ENCODE measurements around the gene CARD19. TPM values are rescaled to one million over a fixed set of nuclear protein-coding genes. Genes with fewer than 3 reads are reported as not detected.
A peak's percentile ranks its signal among the peaks of the same experiment; 100 is the strongest.
"Not testable (repeated sequence)": the region's sequence is repeated elsewhere in the genome, so short reads cannot be mapped to it uniquely, and the experiment has no call there.

Gene CARD19
- total RNA-seq, 2 donors from 2014 or later: 83.6 to 87.3 TPM

- ATAC-seq (replicated peaks): peak; percentile 65
- Mint-ChIP-seq H3K27ac (peak overlapping the region; percentile 92), H3K4me1 (peaks cover 29% of the 10 kb centered on the region), H3K36me3 (ENCODE audit: low read depth) (peaks cover 36% of the 10 kb centered on the region), H3K4me3 (peak overlapping the region; percentile 82)
- H3K9me3 Mint-ChIP-seq, H3K27me3 Mint-ChIP-seq: not testable (repeated sequence)
These were observed 50.7 kb downstream of the CARD19 start for GRCh38 chr9:93146696-93147095.

DNA sequence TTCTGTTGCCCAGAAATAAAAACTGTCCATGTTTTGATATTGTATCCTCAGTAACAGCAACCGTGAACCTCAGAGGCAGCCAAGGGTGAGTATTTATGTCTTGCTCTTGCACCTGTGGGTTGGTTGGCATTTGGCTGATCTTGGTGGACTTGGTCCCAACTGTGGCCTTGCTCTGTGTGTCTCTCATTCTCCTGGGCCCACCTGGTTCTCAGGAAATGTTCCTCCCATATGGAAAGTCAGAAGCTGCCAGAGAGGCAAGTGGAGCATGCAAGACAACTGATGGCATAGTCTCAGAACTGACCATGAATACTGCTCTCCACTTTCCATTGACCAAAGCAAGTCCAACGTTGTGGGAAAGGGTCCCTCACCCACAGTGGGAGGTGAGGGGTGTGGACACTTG, 51.6 kb downstream of the CARD19 start:
- Mint-ChIP-seq H3K4me3 (peak overlapping the region; percentile 82), H3K36me3 (ENCODE audit: low read depth) (peaks cover 36% of the 10 kb centered on the region), H3K9me3 (peaks cover 7% of the 10 kb centered on the region), H3K27me3 (no peaks in the 10 kb centered on the region), H3K27ac (peak overlapping the region; percentile 92), H3K4me1 (peaks cover 29% of the 10 kb centered on the region)
- ATAC-seq (replicated peaks): no peak

DNA sequence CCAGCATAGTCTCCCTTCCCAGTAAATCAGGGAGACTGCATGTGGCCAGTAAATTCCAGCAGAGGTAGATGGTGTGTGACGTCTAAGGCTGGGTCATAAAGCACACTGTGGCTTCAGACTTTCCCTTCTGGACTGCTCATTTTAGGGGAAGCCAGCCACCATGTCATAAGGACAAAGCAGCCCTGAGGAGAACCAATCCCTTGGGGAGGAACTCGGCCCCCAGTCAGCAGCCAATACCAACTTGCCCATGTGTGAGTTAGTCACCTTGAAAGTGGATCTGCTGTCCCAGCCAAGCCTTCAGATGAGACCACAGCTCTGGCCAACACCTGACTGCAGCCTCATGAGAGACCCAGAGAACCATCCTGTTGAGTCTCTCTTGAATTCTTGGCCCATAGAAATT, 52.7 kb downstream of the CARD19 start:
- ATAC-seq (replicated peaks): peak; percentile 72
- peaks cover 7% of the 10 kb centered on the region for H3K9me3 Mint-ChIP-seq
- H3K36me3 Mint-ChIP-seq (ENCODE audit: low read depth): peaks cover 36% of the 10 kb centered on the region
- H3K27ac Mint-ChIP-seq: peak overlapping the region; percentile 92
- H3K4me3 Mint-ChIP-seq: peak overlapping the region; percentile 82
- no peaks in the 10 kb centered on the region for H3K27me3 Mint-ChIP-seq
- H3K4me1 Mint-ChIP-seq: peaks cover 29% of the 10 kb centered on the region

- Mint-ChIP-seq H3K27ac (peak overlapping the region; percentile 92), H3K27me3 (no peaks in the 10 kb centered on the region), H3K4me3 (peak overlapping the region; percentile 82), H3K9me3 (peaks cover 7% of the 10 kb centered on the region), H3K4me1 (peaks cover 25% of the 10 kb centered on the region), H3K36me3 (ENCODE audit: low read depth) (peaks cover 36% of the 10 kb centered on the region)
- peak; percentile 47 for ATAC-seq (replicated peaks)
These were observed 53.3 kb downstream of the CARD19 start for GRCh38 chr9:93149361-93149760.

- Mint-ChIP-seq H3K27ac (no peak overlapping the region), H3K4me3 (no peak overlapping the region), H3K4me1 (peaks cover 30% of the 10 kb centered on the region), H3K9me3 (peaks cover 7% of the 10 kb centered on the region), H3K27me3 (no peaks in the 10 kb centered on the region), H3K36me3 (ENCODE audit: low read depth) (peaks cover 33% of the 10 kb centered on the region)
- ATAC-seq (replicated peaks): no peak
These were observed 55.2 kb downstream of the CARD19 start for GRCh38 chr9:93151097-93151784.

DNA sequence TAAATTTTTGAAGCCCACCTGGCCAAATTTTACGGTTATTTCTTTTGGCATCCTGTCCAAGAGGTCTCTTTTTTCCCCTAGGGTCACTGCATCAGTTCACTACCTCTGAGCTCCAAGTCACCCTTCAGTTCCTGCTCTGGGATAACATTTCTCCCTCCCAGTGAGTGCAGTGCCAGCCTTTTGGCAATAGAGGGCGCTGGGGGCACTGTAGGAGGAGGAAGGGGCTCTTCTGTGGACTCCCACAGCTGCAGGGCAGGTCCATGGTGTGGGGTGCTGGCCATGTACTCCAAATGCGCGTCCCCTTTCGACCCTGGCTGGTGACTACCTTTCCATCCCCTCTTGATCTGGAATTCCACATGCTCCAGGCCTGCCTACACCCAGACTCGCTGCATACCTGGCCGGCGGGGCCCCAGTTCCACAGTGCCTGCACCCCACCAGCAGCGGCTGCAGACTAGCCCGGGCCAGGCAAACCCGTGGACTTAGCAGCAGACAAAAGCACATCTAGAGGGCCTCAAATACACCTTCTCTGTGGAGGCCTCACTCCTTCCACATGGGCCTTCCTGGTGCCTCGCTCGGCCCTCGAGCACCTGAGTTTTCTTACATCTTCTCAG, 58.4 kb downstream of the CARD19 start:
- Mint-ChIP-seq H3K4me1 (peaks cover 24% of the 10 kb centered on the region), H3K27me3 (no peaks in the 10 kb centered on the region)
- ATAC-seq (replicated peaks): no peak

GRCh38 chr9:93155716-93156474, 59.9 kb downstream of the CARD19 start:
- H3K27ac Mint-ChIP-seq: peak overlapping the region; percentile 90
- peak; percentile 51 for ATAC-seq (replicated peaks)
- H3K36me3 Mint-ChIP-seq (ENCODE audit: low read depth): no peaks in the 10 kb centered on the region
- H3K9me3 Mint-ChIP-seq: no peaks in the 10 kb centered on the region
- H3K4me3 Mint-ChIP-seq: peak overlapping the region; percentile 65
- no peaks in the 10 kb centered on the region for H3K27me3 Mint-ChIP-seq
- peaks cover 24% of the 10 kb centered on the region for H3K4me1 Mint-ChIP-seq

More for the DNA sequence above, 58.4 kb downstream of the CARD19 start:
- Mint-ChIP-seq H3K36me3 (ENCODE audit: low read depth) (peaks cover 3% of the 10 kb centered on the region), H3K4me3 (no peak overlapping the region), H3K27ac (no peak overlapping the region), H3K9me3 (no peaks in the 10 kb centered on the region)

- Mint-ChIP-seq H3K4me1 (peaks cover 24% of the 10 kb centered on the region), H3K27me3 (no peaks in the 10 kb centered on the region), H3K27ac (peak overlapping the region; percentile 90), H3K36me3 (ENCODE audit: low read depth) (no peaks in the 10 kb centered on the region), H3K4me3 (peak overlapping the region; percentile 65), H3K9me3 (no peaks in the 10 kb centered on the region)
- peak; percentile 92 for ATAC-seq (replicated peaks)
These were observed 60.5 kb downstream of the CARD19 start for GRCh38 chr9:93156475-93157008.

DNA sequence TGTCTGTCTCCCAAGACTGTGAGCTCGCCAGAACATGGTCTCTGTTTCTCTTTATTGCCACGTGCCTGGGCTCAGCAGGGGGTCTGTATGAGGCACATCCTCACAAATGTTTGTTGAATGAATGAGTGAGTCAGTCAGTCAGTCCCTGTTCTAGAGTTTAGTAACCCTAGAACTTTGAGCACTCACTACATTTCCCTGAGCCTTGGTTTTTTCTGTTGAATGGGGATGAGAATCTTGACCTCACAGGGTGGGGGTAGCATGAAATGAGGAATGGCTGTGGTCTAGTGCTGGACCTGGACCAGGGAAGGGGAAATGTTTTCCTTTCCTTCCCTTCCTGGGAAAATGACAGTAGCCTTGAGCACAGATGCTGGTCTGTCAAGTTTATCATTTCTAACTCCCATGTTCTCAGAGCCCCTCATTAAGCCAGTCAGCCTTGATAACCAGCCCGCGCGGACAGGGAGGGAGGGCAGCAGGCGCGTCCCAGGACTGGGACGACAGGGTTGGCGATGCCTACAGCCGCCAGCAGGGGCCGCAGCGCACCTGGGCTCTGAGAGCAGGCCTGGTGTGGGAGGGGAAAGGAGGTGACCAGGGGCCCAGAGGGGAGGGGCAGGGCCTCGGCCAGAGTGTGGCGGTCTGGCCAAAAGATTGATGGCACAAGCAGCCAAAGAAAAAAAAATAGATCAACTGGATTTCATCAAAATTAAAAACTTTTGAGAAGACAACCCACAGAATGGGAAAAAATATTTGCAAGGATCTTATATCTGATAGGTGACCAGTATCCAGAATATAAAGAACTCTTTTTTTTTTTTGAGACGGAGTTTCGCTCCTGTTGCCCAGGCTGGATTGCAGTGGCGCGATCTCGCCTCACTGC, 63.8 kb downstream of the CARD19 start:
- H3K9me3 Mint-ChIP-seq: no peaks in the 10 kb centered on the region
- no peaks in the 10 kb centered on the region for H3K27me3 Mint-ChIP-seq
- H3K27ac Mint-ChIP-seq: peak overlapping the region; percentile 43
- peak; percentile 52 for ATAC-seq (replicated peaks)
- peak overlapping the region; percentile 61 for H3K4me3 Mint-ChIP-seq
- H3K4me1 Mint-ChIP-seq: peaks cover 24% of the 10 kb centered on the region
- H3K36me3 Mint-ChIP-seq (ENCODE audit: low read depth): no peaks in the 10 kb centered on the region

DNA sequence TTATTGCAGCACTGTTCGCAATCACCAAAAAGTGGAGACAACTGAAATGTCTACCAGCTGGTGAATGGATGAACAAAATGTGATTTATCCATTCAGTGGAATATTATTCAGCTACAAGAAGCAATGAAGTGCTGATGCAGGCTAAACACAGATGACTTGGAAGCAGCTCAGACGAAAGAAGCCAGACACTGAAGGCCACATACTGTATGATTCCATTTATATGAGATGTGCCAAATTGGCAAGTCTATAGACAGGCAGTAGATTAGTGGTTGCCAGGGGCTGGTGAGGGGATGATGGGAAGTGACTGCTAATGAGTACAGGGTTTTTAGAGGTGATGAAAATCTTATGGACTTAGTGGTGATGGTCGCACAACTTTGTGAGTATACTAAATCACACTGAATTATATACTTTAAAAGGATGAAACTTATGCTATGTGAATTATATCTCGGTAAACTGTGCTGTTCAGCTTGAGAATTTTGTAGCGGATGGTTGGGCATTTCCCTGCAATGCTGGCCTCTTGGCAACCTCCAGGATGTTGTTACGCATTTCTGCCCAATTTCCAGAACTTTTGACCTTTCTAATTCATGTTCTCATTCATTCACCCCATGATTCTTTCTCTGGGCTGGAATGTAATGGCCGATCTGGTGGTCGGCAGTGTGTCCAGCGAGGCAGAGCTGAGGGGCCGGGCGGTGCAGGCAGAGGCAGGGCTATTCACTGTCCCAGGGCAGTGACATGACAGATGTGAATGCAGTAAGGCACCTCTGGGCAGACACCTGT, 66.0 kb downstream of the CARD19 start:
- Mint-ChIP-seq H3K36me3 (ENCODE audit: low read depth) (no peaks in the 10 kb centered on the region), H3K4me1 (peaks cover 8% of the 10 kb centered on the region), H3K27ac (no peak overlapping the region), H3K4me3 (no peak overlapping the region), H3K9me3 (no peaks in the 10 kb centered on the region), H3K27me3 (no peaks in the 10 kb centered on the region)
- no peak for ATAC-seq (replicated peaks)

Other genes with a start within 250 kb of the CARD19 start
- gene ZNF484, start 218.2 kb upstream of the CARD19 start, total RNA-seq: 10 to 100 TPM in 1 of 2 donors, 1 to 10 TPM in 1; 9.9 to 17.0 TPM
- 10 to 100 TPM; 70.6 to 80.2 TPM for gene FGD3, start 148.7 kb upstream of the CARD19 start, total RNA-seq
- 10 to 100 TPM; 45.4 to 68.4 TPM for gene SUSD3, start 37.5 kb upstream of the CARD19 start, total RNA-seq
- gene NINJ1, start 38.0 kb downstream of the CARD19 start, total RNA-seq: 100 to 1,000 TPM in 1 of 2 donors, 10 to 100 TPM in 1; 56.0 to 197 TPM
- under 1 TPM; 0.39 to 0.93 TPM for gene WNK2, start 87.9 kb downstream of the CARD19 start, total RNA-seq